ENCODE data around the gene KRTAP5-5.

DNA sequence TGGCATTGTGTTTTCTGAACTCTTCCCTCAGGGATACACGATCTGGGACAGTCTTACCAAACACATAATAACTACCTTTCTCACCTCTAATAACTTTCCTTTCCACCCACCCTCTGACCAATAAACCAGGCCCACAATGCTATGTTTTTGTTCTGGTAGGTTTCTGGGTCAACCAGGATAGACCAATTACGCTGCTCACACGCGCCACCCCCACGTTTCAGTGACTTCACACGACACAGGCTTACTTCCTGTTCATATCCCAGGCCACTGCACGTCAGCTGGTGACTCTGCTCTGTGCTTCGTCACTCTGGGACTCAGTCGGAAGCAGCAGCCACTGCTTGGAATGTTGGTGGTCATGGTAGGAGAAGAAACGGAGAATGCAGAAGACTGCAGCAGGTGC, 10.1 kb upstream of the KRTAP5-5 start:
- TF ChIP-seq, protein P1, sequence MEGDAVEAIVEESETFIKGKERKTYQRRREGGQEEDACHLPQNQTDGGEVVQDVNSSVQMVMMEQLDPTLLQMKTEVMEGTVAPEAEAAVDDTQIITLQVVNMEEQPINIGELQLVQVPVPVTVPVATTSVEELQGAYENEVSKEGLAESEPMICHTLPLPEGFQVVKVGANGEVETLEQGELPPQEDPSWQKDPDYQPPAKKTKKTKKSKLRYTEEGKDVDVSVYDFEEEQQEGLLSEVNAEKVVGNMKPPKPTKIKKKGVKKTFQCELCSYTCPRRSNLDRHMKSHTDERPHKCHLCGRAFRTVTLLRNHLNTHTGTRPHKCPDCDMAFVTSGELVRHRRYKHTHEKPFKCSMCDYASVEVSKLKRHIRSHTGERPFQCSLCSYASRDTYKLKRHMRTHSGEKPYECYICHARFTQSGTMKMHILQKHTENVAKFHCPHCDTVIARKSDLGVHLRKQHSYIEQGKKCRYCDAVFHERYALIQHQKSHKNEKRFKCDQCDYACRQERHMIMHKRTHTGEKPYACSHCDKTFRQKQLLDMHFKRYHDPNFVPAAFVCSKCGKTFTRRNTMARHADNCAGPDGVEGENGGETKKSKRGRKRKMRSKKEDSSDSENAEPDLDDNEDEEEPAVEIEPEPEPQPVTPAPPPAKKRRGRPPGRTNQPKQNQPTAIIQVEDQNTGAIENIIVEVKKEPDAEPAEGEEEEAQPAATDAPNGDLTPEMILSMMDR (IDR thresholded peaks at IDR 0.05; ENCODE audit: low read length): no peak
- TF ChIP-seq EZH2 (IDR thresholded peaks at IDR 0.05; ENCODE audit: borderline replicate concordance, low read length): no peak

Data from OCI-LY1 (cell line).